HG03457 (cell line): ENCODE data around the gene BFSP1.

Experiments used
- ATAC-seq: cut with Tn5 transposase; IDR thresholded peaks from one replicate; pipeline ENCODE4 v1.9.1; 2021; ENCODE audit warnings: moderate number of reproducible peaks; ENCODE audit not compliant: unreplicated experiment

The BFSP1 gene

GRCh38 chr20:17558154-17558940, 27.2 kb upstream of the BFSP1 start:
- no peak for ATAC-seq

GRCh38 chr20:17557675-17558006, 26.5 kb upstream of the BFSP1 start:
- no peak for ATAC-seq

GRCh38 chr20:17556837-17557674, 25.9 kb upstream of the BFSP1 start:
- ATAC-seq = no peak

- no peak for ATAC-seq
Observed at GRCh38 chr20:17555106-17555505, 23.9 kb upstream of the BFSP1 start.

DNA sequence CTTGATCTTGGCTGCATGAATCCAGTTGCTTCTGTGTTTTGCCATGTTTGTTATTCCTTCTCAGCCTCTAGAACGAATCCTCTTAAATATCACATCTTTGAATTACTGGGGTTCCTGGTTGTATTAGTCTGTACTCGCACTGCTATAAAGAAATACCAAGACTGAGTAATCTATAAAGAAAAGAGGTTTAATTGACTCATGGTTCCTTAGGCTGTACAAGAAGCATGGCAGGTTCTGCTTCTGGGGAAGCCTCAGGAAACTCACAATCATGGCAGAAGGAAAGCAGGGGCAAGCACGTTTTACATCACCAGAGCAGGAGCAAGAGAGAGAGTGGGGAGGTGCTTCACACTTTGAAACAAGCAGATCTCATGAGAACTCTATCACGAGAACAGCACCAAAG, 18.0 kb upstream of the BFSP1 start:
- ATAC-seq = no peak

GRCh38 chr20:17545127-17545526, 13.9 kb upstream of the BFSP1 start:
- ATAC-seq = no peak

DNA sequence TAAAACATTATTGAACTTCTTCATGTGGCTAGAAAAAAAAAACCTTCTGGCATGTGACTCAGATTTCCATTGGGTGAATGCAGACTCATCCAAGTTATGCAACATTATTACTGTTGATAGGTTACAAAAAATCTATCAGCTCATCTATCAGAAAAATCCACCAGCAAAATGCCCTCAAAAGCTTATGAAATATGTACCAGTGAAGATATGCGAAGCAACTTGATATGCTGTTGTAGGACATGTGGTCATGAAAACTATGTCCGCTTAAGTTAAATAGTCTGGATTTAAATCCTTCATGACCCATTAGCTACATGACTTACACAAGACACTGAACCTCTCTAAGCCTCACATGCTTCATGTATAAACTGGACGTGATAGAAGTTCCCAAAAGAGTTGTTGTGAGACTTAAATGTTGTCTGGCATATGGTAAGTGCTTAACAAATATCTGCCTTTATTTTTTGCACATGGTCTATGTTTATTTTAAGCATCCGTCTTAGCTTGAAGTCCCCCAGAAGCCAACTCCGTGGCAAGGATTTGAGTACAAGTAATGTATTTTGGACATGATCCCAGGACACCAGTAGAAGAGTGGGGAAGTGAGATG, 12.5 kb upstream of the BFSP1 start:
- no peak for ATAC-seq

DNA sequence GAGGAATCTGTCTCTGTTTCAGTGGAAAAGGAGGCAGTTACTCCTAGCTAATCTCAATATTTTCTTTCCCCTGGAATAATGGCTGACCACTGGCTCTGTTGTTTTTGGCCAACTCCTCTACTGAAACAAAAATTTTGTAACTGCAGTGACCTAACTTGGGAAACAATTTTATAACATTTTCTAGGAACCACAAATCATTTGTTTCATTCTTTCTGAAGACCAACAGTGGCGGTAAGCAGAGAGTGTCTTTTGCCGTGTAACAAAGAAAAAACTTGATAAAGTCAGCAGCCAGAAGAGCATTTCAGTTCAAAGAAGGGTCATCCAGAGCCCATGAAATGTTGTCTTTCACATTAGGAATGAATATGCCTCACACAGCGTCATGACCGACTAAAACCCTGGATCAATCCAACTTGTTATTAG, 11.8 kb upstream of the BFSP1 start:
- no peak for ATAC-seq

DNA sequence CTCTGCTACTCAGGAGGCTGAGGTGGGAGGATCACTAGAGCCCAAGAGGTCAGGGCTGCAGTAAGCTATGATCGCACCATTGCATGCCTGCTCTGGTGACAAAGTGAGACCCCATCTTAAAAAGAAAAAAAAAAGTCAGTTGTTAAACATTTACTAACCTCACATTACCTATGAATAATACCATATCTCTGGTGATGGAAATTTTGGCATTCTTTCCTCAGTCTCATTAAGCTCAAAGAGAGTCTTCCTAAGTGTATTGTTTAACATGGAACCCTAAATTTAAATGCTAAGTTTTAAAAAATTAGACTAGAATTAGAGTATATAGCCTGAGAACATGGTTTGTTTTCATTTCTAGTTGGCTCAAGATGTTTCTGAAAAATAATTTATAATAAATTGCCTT, 11.3 kb upstream of the BFSP1 start:
- ATAC-seq = no peak

DNA sequence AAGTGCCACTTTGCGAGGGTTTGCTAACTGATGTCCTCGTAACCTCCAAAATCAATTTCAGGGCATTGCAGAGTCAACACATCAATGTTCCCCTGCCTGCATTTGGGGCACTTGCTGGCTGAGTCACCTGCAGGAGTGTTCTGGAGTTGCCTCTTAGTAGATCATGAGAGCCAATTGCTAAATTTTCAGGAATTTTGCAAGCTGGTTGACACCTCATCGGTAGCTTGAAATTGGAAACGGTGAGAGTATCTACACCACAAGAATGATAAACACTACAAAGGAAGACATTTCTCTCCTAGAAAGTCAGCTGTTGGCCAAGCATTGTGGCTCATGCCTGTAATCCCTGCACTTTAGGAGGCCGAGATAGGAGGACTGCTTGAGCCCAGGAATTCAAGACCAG, 10.8 kb upstream of the BFSP1 start:
- ATAC-seq = no peak

- ATAC-seq = no peak
Observed at GRCh38 chr20:17541596-17541995, 10.4 kb upstream of the BFSP1 start.

GRCh38 chr20:17538517-17539170, 7.5 kb upstream of the BFSP1 start:
- ATAC-seq = no peak

GRCh38 chr20:17537959-17538358, 6.8 kb upstream of the BFSP1 start:
- ATAC-seq = no peak

DNA sequence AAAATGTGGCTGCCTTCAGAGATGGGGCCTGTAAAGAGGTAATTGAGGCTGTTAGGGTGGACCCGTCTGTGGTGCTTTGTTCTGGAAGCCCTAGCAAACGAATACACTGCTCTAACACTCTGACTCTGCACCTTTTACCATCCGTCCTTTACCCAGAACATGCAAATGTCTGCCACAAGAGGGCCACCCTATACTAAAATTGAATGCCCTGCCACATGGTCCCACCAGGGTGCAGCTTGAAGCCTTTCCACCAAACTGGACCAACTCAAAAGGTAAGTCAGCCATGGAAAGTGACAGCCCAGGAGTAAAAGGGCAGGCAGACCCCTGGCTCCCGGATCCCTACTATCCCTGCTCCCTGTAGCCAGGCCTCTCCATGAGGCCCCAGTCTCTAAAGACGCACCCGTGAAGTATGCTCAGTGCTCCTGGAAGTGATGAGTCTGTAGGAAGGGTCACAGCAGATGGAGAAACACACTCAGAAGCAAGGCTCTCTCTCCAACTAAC, 5.8 kb upstream of the BFSP1 start:
- peak; percentile 84 for ATAC-seq

DNA sequence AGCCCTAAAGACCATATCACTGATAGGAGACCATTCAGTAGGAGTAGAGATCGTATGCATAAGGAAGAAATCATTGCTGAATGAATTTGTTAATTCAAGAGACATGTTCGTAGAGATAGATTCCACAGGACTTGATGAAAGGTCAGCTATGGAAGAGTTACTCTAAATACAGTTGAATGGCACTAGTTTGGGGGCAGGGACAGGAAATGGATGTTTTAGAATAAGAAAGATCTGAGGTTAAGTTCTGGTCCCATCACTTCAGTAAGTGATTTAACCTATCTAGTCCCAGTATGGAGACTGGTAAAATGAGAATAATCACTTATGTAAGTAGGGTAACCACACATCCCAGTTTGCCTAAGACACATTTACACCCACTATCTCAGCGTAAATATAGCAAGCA, 2.9 kb upstream of the BFSP1 start:
- no peak for ATAC-seq

- no peak for ATAC-seq
Observed at GRCh38 chr20:17533396-17533795, 2.2 kb upstream of the BFSP1 start.

DNA sequence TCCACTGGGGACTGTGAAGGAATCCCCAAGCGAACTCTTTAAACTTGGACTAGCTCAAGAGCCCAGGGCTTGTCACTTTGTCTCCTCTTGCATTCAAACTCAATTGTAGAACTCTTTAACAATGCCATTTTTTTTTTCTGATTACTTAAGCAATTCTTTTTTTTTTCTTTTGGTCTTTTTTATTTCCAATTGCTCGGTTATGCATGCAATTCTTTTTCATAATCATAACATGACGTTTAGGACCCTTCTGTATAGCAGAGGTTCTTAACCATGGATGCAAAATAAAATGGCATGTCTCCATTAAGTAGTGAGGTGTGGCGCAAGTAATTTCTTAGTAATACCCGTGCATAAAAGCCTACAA, 466 bp upstream of the BFSP1 start:
- no peak for ATAC-seq

- ATAC-seq = no peak
Observed at GRCh38 chr20:17530153-17530552, 1.0 kb downstream of the BFSP1 start.

GRCh38 chr20:17529586-17529985, 1.6 kb downstream of the BFSP1 start:
- ATAC-seq = no peak

DNA sequence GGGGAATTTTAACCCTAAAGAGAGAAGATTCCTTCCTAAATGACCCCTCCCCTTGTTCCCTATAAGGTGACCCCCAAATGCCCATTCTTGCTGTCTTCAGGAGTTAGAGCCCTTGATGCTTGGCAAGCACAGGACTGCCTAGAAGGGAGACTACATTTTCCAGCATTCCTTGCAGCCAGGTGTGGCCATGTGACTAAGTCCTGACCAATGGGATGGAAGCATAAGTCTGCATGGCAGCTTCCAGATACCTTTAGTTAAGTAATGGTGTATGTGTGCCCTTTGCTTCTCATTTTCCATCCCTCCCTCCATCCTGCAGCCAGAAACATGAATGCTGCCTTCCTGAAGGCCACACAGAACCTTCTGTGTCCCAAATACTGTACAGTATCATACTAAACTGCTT, 5.5 kb downstream of the BFSP1 start:
- ATAC-seq = no peak

DNA sequence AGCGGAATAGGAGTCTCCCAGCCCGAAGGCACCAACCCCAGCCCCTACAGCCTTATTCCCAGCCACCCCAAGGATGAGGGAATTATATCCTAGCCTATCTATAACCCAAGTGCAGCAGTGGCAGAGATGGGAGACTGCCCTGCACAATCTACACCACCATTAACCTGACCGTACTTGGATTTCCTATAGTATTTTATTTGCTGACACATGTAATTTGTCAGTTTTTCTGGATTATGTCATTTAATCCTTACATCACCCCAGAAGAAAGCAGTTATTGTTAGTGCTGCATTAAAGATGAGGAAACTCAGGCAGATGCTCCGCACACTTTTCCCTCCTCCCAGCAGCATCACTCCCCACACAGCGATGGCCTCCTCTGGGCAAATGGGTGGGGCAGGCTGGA, 6.0 kb downstream of the BFSP1 start:
- no peak for ATAC-seq
